UCSD-AML1 (cell line): Measurements from ENCODE around the gene BTNL3.
"Not testable (repeated sequence)": the region's sequence is repeated elsewhere in the genome, so short reads cannot be mapped to it uniquely, and the experiment has no call there.

ENCODE experiments used
- DNase-seq: peaks from one replicate; lab custom pipeline; 2025; ENCODE audit not compliant: unreplicated experiment; lab: John Stamatoyannopoulos, UW

Gene BTNL3

GRCh38 chr5:181017448-181017847 lies 28.8 kb downstream of the BTNL3 start:
- not testable (repeated sequence) for DNase-seq

GRCh38 chr5:181020688-181021087 lies 32.0 kb downstream of the BTNL3 start:
- no peak for DNase-seq

GRCh38 chr5:181024245-181025064 lies 35.8 kb downstream of the BTNL3 start:
- no peak for DNase-seq

GRCh38 chr5:181027452-181028031 lies 38.9 kb downstream of the BTNL3 start:
- no peak for DNase-seq

- DNase-seq = no peak
Measured at GRCh38 chr5:181028032-181028819, 39.6 kb downstream of the BTNL3 start.

GRCh38 chr5:181031716-181032115 lies 43.1 kb downstream of the BTNL3 start:
- DNase-seq = no peak

GRCh38 chr5:181035991-181036815 lies 47.6 kb downstream of the BTNL3 start:
- no peak for DNase-seq

- DNase-seq = no peak
Measured at GRCh38 chr5:181036816-181037364, 48.2 kb downstream of the BTNL3 start.

GRCh38 chr5:181037365-181037861 lies 48.8 kb downstream of the BTNL3 start:
- DNase-seq = no peak

GRCh38 chr5:181039471-181039870 lies 50.8 kb downstream of the BTNL3 start:
- DNase-seq = no peak

GRCh38 chr5:181039931-181040630 lies 51.4 kb downstream of the BTNL3 start, which contains the start of gene BTNL9:
Gene BTNL9, plus strand, starts transcription at chr5:181040266. Its CDS starts 5,224 bp downstream, at chr5:181045490.
- DNase-seq = no peak

- no peak for DNase-seq
Measured at GRCh38 chr5:181040631-181040945, 51.9 kb downstream of the BTNL3 start.

GRCh38 chr5:181041043-181041442 lies 52.4 kb downstream of the BTNL3 start:
- no peak for DNase-seq

GRCh38 chr5:181042036-181042713 lies 53.5 kb downstream of the BTNL3 start:
- DNase-seq = no peak

- no peak for DNase-seq
Measured at GRCh38 chr5:181042722-181043121, 54.1 kb downstream of the BTNL3 start.

GRCh38 chr5:181043285-181044092 lies 54.8 kb downstream of the BTNL3 start:
- DNase-seq = no peak

- no peak for DNase-seq
Measured at GRCh38 chr5:181044093-181044599, 55.5 kb downstream of the BTNL3 start.

- DNase-seq = no peak
Measured at GRCh38 chr5:181044662-181045305, 56.1 kb downstream of the BTNL3 start.
